Measurements from ENCODE around the gene NCS1.
"Not testable (repeated sequence)": the region's sequence is repeated elsewhere in the genome, so short reads cannot be mapped to it uniquely, and the experiment has no call there.

The NCS1 gene

GRCh38 chr9:130254747-130255630 lies 82.8 kb downstream of the NCS1 start:
- no peak for DNase-seq (ENCODE audit: extremely low spot score)
- TF ChIP-seq CTCF (IDR thresholded peaks at IDR 0.05; ENCODE audit: control extremely low read depth, extremely low read depth, low read depth, missing control alignments) = no peak
- CTCF ChIA-PET = interaction anchor here (1.7 to 6.9 kb wide), 2 partner anchors 13 to 19 kb away, joined by 4 to 55 read pairs; no protein-coding TSS in a partner anchor
- POLR2A ChIA-PET = no interaction called here

GRCh38 chr9:130255631-130256134 lies 83.5 kb downstream of the NCS1 start:
- no peak for TF ChIP-seq CTCF (IDR thresholded peaks at IDR 0.05; ENCODE audit: control extremely low read depth, extremely low read depth, low read depth, missing control alignments)
- no peak for DNase-seq (ENCODE audit: extremely low spot score)
- ChIA-PET POLR2A (no interaction called here), CTCF (interaction anchor here (1.7 to 6.9 kb wide), 2 partner anchors 14 to 20 kb away, joined by 4 to 55 read pairs; no protein-coding TSS in a partner anchor)

- ChIA-PET CTCF (interaction anchor here (1.5 to 6.9 kb wide), 2 partner anchors 15 to 20 kb away, joined by 5 to 55 read pairs; no protein-coding TSS in a partner anchor), POLR2A (no interaction called here)
- DNase-seq (ENCODE audit: extremely low spot score) = no peak
- no peak for TF ChIP-seq CTCF (IDR thresholded peaks at IDR 0.05; ENCODE audit: control extremely low read depth, extremely low read depth, low read depth, missing control alignments)
These were observed 84.4 kb downstream of the NCS1 start for GRCh38 chr9:130256644-130257043.

GRCh38 chr9:130258137-130258536 lies 85.9 kb downstream of the NCS1 start:
- CTCF ChIA-PET = interaction anchor here (1.5 to 1.9 kb wide), 3 partner anchors 13 to 21 kb away, joined by 3 to 9 read pairs (median 5); no protein-coding TSS in a partner anchor

GRCh38 chr9:130259044-130259443 lies 86.8 kb downstream of the NCS1 start:
- no peak for TF ChIP-seq CTCF (IDR thresholded peaks at IDR 0.05; ENCODE audit: control extremely low read depth, extremely low read depth, low read depth, missing control alignments)
- no peak for DNase-seq (ENCODE audit: extremely low spot score)
- POLR2A ChIA-PET = interaction anchor here (0.6 to 0.7 kb wide), 2 partner anchors 43 to 744 kb away, joined by 3 to 4 read pairs; no protein-coding TSS in a partner anchor
- CTCF ChIA-PET = interaction anchor here (1.1 to 1.9 kb wide), 3 partner anchors 9 to 16 kb away, joined by 3 to 9 read pairs (median 3); no protein-coding TSS in a partner anchor

More at GRCh38 chr9:130258137-130258536, 85.9 kb downstream of the NCS1 start:
- DNase-seq (ENCODE audit: extremely low spot score); POLR2A ChIA-PET: not testable (repeated sequence)

GRCh38 chr9:130260816-130261765 lies 88.9 kb downstream of the NCS1 start:
- ChIA-PET CTCF (interaction anchor here (1.7 to 2.1 kb wide), 2 partner anchors 11 to 17 kb away, joined by 5 to 7 read pairs; no protein-coding TSS in a partner anchor), POLR2A (no interaction called here)
- no peak for DNase-seq (ENCODE audit: extremely low spot score)
- TF ChIP-seq CTCF (IDR thresholded peaks at IDR 0.05; ENCODE audit: control extremely low read depth, extremely low read depth, low read depth, missing control alignments) = no peak

All from GM10248 (cell line).